ENCODE results near the gene TJP3.

The TJP3 gene

DNA sequence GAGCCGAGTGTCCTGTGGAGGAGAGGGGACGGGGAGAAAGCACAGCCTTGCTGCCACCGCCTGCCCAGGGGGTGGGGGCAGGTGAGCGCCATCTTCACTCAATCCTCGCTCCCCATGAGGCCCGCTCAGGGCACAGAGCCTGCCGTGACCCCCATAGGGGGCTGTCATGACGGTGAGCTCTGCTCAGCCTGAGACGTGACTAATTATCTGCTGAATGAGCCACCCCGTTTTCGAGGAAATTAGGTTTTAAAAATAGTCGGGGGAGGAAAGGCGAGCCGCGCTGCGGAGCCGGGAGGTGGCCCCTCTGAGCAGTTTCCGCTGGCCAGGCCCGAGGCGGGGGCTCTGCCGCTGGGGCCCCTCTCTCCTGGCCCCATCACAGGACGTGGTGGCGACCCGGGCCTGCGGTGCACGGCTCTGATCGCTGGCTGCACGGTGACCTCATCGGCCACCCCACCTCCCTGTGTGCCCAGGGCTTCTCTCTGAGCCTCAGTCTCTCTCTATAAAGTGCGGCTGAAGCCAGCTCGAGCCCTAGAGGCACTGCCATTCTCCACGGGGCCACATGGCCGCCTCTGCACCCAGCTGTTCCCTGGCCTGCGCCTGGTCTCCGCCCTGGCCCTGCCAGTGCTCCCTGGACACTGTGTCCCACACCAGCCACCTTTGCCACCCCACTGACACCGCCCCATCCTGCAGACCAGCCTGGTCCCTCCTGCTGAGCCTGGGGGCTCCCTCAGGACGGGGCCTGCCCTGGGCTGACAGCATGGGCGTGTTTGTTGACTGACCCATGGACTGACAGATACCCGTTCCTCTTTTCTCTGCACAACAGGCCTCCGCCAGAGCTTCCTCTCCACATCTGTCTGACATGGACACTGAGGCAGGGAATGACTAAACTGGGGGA, 36.3 kb upstream of the TJP3 start:
- no peak for DNase-seq (ENCODE audit: low spot score)

DNA sequence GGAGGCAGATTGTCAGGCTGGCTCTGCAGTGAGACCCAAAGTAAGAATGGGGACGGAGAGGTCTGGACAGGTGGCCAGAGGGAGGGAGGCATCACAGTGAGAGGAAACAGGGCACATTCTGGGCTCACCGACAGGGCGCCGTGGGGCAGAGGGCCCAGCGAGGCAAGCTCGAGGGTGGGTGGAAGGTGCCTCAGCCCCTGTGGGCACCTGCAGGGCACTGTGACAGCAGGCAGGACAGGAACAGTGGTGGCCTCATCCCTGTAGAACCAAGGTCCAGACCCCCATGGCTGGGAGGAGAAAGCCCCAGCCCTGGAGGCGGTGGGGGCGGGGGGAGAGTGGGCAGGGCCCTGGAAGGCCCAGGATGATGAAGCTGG, 35.6 kb upstream of the TJP3 start:
- no peak for DNase-seq (ENCODE audit: low spot score)

DNA sequence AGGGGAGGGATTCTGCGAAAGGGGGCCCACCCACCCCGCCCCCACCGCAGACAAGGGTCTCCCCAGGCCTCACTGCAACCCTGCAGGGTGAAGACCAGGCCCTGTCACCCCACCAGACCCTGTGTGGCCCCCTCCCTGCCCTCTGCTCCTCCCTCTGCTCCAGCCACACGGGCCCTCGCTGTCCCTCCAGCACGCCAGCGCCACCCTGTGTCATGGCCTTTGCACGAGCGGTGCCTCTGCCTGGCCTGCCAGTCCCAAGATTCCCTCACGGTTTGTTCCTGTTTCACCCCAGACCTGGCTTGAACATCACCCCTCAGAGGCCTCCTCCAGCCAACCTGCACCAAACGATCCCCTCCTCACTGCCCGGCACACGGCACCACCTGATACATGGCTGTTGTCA, 35.2 kb upstream of the TJP3 start:
- no peak for DNase-seq (ENCODE audit: low spot score)

DNA sequence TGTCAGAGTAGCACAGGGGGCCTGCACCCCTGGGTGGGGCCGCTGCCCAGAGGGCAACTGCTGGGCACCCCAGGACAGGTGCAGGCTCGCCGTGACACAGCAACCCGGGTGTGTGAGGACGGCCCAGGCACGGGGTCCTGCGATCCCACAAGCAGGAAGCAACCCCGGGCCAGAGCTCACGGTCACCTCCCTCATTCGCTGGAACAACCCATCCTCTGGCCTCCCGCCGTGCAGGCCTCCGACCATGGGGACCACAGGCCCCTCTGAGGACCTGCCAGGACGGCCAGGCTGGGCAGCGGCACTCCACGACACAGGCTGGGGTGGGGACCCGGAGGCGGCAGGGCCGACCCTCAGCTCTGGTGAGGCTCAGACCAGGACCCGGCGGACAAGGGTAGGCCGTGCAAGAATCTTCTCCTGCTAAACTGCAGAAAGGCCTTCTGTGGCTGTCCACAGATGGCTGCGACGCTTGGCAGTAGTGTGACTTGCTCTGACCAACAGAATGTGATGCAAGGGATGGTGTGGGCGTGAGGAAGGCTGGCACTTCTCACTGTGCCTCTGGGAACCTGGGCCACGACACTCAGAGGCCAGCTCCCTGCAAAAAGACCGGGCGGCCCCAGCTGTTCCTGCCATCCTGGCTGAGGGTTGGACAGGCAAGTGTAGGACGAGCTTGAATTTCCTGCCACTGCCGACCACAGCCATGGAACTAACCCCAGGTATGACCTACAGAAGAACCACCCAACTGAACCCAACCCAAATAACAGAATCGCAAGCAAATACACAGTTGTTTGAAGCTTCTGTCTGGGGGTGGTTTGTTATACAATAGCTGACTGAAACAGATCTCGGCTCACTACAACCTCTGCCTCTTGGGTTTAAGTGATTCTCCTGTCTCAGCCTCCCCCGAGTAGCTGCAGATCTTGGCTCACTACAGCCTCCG, 34.4 kb upstream of the TJP3 start:
- DNase-seq (ENCODE audit: low spot score) = no peak

DNA sequence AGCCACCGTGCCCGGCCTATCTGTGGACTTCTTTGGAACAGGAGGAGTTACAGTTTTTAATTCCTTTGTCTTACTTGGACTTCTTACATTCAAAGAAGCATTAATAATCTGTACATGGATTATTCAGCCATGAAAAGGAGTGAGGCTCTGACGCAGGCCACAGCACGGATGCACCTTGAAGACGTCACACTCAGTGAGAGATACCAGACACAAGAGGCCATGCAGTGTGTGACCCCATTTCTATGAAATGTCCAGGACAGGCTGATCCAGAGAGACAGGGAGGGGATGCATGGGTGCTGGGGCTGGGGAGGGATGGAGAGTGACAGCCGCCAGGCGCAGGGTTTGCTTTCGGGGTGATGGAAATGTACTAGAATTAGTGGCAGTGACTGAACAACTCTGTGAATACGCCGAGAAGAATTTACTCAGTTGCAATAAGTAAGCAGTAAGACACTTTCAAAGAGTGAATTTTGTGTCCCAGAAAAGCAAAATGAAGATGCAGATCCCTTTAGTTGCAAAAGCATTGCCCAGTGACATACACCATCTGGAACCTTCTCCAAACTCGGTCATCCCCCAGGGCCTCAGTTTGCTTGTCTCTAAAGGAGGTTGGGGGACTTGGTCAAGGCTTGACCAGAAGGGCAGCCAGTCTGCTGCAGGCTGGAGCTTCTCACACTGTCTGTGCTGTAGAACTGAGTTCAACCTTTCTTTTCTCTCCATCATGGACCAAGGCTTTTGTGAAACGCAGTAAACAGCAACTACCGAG, 33.2 kb upstream of the TJP3 start:
- no peak for DNase-seq (ENCODE audit: low spot score)

DNA sequence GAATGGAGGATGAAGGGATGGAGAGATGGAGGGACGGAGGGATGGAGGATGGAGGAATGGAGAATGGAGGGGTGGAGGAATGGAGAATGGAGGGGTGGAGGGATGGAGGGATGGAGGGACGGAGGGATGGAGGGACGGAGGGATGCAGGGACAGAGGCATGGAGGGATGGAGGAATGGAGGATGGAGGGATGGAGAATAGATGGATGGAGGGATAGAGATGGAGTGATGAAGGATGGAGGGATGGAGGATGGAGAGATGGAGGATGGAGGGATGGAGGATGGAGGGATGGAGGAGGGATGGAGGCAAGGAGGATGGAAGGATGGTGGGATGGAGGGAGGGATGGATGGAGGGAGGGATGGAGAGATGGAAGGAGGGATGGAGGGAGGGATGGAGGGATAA, 30.0 kb upstream of the TJP3 start:
- DNase-seq (ENCODE audit: low spot score) = no peak

DNA sequence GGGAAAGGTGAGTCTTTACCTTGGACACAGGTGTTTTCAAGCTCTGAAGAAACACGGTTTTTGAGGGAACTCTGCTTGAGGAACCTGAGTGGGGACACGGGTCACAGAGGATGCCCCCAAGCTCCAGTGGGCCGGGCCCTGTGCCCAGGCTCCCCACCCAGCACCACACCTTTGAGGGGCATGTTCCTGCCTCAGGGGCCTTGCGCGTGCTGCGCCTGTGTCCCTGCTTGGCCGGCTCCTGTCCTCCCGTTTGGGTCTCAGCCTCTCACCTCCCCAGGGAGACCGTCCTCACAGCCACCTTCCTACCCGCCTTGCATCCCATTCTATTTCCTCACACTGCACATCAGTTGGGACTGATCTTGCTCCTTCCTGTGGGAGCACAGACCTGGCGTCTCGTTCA, 29.0 kb upstream of the TJP3 start:
- DNase-seq (ENCODE audit: low spot score) = no peak

DNA sequence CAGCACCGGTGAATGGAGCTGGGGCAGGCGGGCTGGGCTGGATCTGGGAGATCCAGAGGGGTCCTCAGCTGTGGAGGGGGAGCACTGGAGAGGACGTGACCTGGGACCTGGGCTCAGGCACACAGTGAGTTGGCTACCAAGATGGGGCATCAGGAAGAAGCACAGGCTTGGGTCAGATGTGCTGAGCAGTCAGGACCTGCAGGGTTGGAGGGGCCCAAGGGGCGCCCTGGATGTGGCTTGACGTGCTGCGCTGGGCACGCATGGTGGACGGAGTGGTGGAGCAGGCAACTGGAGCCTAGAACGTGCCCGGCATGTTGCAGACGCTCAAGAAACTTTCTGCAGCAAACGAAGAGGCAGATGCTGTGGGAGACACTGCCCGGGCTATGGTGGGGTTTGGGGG, 28.6 kb upstream of the TJP3 start:
- DNase-seq (ENCODE audit: low spot score) = no peak

DNA sequence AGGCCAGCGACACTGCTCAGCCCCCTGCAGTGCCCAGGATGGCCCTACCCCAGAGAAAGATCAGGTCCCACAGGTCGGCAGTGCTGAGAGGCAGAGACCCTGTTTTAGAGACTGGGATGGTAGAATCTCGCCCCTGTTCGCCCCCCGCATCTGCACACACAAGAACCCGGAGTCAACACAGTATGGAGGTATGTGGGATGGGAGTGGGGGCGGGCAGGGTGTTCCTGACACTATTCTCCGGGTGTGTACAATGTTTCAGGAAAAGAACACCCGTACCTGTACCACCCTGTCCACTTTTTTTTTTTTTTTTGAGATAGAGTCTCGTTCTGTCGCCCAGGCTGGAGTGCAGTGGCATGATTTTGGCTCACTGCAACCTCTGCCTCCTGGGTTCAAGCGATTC, 27.2 kb upstream of the TJP3 start:
- no peak for DNase-seq (ENCODE audit: low spot score)

DNA sequence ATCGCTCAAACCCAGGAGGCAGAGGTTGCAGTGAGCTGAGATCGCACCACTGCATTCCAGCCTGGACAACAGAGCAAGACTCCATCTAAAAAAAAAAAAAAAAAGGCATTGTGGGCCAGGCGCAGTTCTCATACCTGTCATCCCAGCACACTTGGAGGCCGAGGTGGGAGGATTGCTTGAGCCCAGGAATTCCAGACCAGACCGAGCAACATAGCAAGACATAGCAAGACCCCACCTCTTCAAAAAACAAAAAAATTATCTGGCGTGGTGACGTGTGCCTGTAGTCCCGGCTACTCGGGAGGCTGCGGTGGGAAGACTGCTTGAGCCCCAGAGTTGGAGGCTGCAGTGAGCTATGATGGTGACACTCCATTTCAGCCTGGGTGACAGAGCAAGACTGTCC, 25.9 kb upstream of the TJP3 start:
- DNase-seq (ENCODE audit: low spot score) = no peak

DNA sequence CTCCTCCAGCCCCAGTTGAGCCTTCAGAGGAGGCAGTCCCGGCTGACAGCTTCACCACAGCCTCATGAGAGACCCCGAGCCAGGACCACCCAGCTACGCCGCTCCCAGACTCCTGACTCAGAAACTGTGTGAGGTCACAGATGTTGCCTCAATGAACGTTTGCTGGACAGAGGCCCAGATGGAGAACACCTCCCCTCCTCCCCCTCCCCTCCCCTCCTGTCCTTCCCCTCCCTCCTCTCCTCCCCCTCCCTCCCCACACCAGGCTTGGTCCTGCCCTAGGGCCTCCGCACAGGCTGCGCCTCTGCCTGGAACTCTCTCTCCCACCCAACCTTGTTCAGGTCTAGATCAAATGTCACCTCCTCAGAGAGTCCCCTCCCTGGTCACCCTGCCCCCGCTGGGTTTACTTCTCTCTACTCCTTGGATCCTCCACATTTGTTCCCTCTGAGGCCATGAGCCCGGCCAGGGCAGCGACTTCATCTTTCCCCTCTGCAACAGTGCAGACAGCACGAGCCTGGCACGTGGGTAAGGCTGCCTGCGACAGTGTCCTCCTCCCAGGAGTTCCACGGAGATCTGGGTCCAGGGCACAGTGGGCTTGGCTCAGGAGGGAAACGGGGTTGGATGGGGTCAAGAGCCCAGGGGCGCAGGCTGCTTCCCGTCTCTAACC, 25.3 kb upstream of the TJP3 start:
- no peak for DNase-seq (ENCODE audit: low spot score)

DNA sequence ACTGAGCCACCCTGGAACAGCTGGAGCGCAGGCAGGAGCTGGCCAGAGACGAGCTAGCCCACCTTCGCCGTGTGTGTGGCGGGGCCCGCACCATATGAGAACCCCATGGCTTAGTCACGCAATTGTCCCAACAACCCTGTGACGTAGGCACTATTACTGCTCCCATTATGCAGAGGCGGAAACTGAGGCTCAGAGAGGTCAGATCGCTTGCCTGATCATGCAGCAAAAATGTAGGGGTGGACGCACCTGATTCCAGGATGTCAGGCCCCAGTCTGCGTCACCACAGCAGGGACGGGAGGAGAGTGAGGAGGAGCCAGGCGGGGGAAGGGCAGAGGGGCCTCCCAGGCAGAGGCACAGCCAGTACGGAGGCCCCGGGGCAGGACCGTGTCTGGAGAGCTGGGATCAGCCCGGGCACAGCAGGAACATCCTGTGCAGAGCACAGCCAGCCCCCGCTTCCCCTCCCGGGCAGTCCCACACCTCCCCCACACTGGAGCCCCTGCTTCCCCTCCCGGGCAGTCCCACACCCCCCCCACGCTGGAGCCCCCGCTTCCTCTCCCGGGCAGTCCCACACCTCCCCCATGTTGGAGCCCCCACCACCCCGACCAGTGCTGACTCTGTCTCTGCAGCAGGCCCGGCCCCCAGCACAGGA, 24.7 kb upstream of the TJP3 start:
- DNase-seq (ENCODE audit: low spot score) = no peak

DNA sequence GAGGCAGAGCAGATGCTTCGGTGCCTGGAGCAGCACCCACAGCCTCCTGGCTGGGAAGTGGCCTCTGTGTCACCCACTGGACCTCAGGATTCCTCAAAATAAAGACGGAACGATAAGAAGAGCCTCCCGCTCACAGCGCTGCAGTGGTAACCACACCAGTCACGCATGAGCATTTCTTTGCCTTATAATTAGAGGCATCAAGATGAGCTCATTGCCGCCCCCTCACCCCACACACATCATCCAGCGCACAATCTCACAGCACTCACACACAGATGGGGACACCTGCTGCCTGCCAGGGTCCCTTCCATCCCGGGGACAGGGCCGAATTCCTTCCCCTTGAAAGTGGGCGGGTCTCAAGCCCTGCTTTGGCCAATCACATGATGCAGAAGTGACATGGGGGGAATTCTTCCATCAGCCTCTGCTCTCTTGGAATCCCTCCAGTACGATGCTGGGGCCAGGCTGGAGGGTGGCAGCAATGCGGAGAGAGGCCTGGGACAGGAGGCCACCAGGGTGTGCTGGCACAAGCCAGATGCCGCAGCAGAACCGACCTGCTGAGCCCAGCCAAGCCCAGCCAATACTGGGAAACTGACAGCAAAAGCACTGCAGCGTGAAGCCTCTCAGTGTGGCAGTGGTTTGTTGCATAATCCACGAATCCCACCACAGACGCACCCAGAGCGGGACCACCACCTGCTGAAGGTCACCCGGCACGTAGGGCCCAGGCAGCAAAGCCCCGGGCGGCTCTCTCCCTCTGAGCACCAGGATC, 23.9 kb upstream of the TJP3 start:
- no peak for DNase-seq (ENCODE audit: low spot score)

DNA sequence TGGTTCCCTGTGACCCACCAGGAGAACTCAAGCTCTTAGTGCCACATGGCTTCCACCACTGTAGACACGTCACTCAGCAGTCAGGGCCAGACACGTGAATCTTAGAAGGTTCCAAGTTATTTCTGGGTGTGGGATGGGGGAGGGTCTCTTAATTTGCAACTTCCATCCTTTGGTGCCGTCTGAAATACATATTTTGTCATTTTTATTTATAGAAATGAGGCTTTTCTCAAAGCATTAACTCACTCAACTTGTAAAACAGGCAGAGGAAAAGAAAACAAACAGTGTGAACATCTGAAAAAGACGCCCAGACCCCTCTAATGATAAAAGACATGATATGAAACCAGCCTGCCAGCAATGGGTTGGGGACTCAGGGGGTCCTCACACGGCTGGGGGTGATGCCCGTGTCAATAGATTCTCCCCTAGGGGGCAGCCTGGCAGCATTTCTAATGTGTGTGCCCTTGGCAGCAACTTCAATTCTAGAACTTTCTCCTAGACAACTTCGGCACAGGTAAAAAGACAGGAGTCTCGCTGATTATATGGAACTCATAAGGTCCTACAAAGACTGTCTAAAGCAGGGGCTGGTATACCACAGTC, 23.3 kb upstream of the TJP3 start:
- no peak for DNase-seq (ENCODE audit: low spot score)

DNA sequence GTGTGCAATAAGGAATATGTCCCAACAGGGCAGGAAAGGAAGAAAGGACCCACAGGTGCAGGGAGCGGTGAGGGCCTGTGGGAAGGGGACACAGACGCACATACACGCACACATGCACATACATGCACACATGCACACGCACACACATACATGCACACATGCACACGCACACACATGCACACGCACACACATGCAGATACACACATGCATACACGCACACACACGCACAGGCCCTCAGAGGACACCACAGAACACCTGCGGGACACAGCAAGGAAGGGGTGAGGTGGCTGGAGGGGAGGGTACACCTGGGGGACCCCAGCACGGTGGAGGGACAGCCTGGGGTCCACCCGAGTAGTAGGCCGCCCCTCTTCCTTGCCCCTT, 20.8 kb upstream of the TJP3 start:
- DNase-seq (ENCODE audit: low spot score) = no peak

DNA sequence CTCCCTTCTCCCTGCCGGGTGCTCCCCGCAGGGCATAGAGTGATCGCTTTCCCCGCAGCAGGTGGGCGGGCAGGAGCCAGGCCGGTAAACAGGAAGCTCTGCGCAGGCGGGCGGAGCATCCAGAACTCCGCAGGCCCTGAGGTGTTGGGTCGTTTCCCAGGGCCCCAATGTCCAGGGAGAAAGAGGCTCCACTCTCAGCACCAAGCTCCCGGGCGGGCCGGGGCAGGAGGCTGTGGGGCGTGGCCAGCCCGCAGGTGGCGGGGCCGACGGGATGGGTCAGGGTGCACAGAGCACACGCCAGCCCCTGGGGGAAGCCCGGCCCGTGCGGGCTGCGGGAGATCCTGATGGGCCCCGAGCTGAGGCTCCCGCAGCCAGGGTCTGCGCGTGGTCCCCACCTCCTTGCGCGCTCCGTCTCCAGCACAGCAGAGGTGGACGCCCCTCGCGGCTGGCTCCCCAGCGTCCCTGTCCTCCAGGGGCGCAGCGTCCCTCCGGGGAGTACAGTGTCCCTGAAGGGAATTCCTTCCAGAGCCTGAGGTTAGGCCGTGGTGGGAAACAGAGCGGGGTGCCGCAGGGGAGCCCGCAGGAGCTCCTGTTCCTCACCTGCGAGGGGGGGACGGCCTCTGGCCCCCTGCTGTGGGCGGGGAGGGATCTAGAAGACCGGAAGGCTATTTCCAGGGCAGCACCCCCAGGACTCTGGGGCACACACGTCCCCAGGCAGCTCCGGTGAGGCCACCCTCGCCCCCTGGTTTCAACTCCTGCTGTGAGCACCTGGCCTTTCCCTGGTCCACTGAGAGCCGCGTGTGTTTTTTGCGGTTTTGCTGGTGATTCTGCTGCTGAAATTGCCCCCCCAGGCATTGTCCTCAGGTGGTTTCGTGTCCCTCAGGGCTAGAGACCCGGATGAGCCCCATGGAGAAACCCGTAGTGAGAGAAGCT, 20.1 kb upstream of the TJP3 start:
- no peak for DNase-seq (ENCODE audit: low spot score)

DNA sequence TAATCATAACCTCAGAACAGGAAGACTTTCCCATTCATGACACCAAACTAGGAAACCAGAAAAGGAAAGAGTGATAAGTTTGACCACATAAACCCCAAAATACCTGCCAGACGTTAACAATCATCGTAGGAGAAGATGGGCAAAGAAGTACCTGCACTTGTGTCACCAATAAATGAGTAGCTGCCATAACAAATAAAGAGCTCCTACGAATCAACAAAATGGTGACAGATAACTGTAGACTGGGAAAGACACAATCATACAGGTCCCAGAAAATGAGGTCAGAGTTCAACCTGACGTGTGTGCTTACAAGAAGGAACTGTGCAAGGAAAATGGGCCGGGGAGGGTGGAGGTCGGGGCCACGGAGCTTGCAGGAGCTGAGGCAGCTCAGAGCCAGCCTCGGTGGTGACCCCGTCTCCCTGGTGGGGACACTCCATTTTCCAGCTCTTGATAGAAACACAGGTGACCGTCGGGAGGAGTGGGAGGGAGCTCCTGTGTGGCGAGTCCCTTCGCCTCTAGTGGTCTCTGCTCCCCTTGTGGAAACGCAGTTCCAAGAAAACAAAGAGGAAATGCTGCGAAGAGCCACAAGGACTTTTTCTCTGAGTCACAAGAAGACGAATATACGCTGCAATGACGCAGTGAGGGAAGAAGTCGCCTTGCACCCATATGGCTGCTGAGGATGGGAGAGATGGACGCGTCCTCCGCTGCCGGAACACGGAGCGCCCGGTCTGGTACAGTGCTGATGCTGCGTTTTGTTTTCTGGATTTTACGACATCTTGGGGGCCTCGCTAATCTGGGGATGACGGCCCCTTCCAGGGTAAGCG, 17.4 kb upstream of the TJP3 start:
- DNase-seq (ENCODE audit: low spot score) = no peak

DNA sequence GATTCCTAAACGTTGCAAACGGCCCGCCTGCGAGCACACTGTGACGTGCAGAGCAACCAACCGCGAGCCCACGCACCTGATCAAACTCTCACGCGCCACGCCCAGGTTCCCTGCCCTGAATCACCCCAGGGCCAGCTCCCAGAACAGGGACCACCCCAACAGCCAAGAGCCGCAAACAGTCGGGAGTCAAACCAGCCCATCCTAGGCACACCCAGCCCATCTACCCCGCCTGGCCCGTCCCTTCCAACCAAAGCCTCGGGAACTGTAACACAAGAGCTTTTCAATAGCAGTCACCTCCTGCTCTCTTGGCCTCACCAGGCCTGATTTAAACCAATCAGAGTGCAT, 16.8 kb upstream of the TJP3 start:
- no peak for DNase-seq (ENCODE audit: low spot score)
